Thoracic aorta (tissue), 2 donors: ENCODE measurements around the gene IGF1. TPM values are rescaled to one million over a fixed set of nuclear protein-coding genes. Genes with fewer than 3 reads are reported as not detected.

Source experiments
- ATAC-seq: fragments of 150-250 bp; one replicate; pipeline ENCODE4 v1.8.0; 2017; ENCODE audit warnings: low read depth; ENCODE audit not compliant: insufficient number of reproducible peaks, low FRiP score
- DNase-seq: peaks from one replicate; pipeline ENCODE4 v3.0.0-alpha.2; 2020; ENCODE audit warnings: low spot score
- H3K27ac ChIP-seq, 2 donors: fragments of 200-600 bp; sonication (generic); 1 replicate in 1 of 2; 2 replicates in 1 of 2; pipeline ENCODE4 v1.5.1; 2016; ENCODE audit warnings: mild to moderate bottlenecking in 2 of 2, moderate library complexity in 2 of 2
- H3K27me3 ChIP-seq: fragments of 200-600 bp; sonication (generic); replicated peaks from 2 replicates; pipeline ENCODE4 v1.6.0; 2016; ENCODE audit warnings: mild to moderate bottlenecking; ENCODE audit not compliant: insufficient read depth
- H3K36me3 ChIP-seq: fragments of 200-600 bp; sonication (generic); one replicate; pipeline ENCODE4 v1.5.1; 2016
- H3K4me1 ChIP-seq, 2 donors: fragments of 200-600 bp; sonication (generic); 1 replicate in 1 of 2; 2 replicates in 1 of 2; pipeline versions ENCODE4 v1.5.1 to v1.6.0; 2016; ENCODE audit warnings: low read depth in 2 of 2, mild to moderate bottlenecking in 1 of 2; ENCODE audit not compliant: control insufficient read depth in 1 of 2
- H3K4me3 ChIP-seq: fragments of 200-600 bp; sonication (generic); 2 replicates; pipeline ENCODE4 v1.5.1; 2016; ENCODE audit warnings: mild to moderate bottlenecking
- H3K9me3 ChIP-seq: fragments of 200-600 bp; sonication (generic); 2 replicates; pipeline ENCODE4 v1.5.1; 2016
- total RNA-seq, 2 donors: library from RNA; depleted of rRNA; stranded (reverse); fragments of >200 nt; gene quantifications; one replicate each; pipeline versions ENCODE4 v1.1.0 to v1.2.3, GENCODE V29; 2016
- TF ChIP-seq, protein P1 (sequence below): fragments of 200-600 bp; sonication (generic); IDR thresholded peaks from one replicate; pipeline ENCODE4 v1.5.1; 2019; ENCODE audit warnings: antibody characterized with exemption

IGF1 gene
- total RNA-seq, 2 donors from 2014 or later, result 37.9 to 44.0 TPM

- Histone ChIP-seq H3K4me1 (no peaks in the 10 kb centered on the region), H3K36me3 (no peaks in the 10 kb centered on the region), H3K9me3 (no peaks in the 10 kb centered on the region), H3K27ac (no peak overlapping the region), H3K27me3 (no peaks in the 10 kb centered on the region), H3K4me3 (no peak overlapping the region)
- TF ChIP-seq, protein P1, sequence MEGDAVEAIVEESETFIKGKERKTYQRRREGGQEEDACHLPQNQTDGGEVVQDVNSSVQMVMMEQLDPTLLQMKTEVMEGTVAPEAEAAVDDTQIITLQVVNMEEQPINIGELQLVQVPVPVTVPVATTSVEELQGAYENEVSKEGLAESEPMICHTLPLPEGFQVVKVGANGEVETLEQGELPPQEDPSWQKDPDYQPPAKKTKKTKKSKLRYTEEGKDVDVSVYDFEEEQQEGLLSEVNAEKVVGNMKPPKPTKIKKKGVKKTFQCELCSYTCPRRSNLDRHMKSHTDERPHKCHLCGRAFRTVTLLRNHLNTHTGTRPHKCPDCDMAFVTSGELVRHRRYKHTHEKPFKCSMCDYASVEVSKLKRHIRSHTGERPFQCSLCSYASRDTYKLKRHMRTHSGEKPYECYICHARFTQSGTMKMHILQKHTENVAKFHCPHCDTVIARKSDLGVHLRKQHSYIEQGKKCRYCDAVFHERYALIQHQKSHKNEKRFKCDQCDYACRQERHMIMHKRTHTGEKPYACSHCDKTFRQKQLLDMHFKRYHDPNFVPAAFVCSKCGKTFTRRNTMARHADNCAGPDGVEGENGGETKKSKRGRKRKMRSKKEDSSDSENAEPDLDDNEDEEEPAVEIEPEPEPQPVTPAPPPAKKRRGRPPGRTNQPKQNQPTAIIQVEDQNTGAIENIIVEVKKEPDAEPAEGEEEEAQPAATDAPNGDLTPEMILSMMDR, result no peak
- ATAC-seq (no peak), DNase-seq (no peak)
Observed at GRCh38 chr12:102349079-102349478, 131.3 kb downstream of the IGF1 start.

DNA sequence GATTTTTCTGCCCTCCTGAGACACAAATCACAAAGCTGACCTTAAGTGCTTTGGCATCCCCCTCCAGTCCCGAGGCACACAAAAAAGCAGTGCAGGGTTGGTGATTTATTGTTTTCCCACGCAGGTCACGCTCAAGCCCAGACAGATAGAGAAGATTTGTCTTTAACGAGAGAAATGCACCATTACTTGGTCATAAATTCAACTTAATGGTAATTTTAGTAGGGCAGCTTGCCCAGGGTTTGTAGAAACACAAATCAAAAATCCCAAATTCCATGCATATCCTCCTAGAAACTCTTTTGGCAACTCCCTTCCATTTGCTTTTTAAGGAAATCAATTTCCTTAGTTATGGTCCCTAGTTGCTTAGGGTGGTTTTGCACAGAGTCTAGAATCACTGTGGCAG lies 132.6 kb downstream of the IGF1 start:
- Histone ChIP-seq H3K27me3 (no peaks in the 10 kb centered on the region), H3K4me1 (no peaks in the 10 kb centered on the region), H3K9me3 (no peaks in the 10 kb centered on the region), H3K27ac (no peak overlapping the region), H3K36me3 (no peaks in the 10 kb centered on the region), H3K4me3 (no peak overlapping the region)
- no peak for DNase-seq
- ATAC-seq, result no peak
- TF ChIP-seq, protein P1, result no peak
